SIG-M5 (cell line): ENCODE results near the gene SMAD7.

Experiments used
- DNase-seq: peaks from one replicate; lab custom pipeline; 2025; lab: John Stamatoyannopoulos, UW

SMAD7 gene

DNA sequence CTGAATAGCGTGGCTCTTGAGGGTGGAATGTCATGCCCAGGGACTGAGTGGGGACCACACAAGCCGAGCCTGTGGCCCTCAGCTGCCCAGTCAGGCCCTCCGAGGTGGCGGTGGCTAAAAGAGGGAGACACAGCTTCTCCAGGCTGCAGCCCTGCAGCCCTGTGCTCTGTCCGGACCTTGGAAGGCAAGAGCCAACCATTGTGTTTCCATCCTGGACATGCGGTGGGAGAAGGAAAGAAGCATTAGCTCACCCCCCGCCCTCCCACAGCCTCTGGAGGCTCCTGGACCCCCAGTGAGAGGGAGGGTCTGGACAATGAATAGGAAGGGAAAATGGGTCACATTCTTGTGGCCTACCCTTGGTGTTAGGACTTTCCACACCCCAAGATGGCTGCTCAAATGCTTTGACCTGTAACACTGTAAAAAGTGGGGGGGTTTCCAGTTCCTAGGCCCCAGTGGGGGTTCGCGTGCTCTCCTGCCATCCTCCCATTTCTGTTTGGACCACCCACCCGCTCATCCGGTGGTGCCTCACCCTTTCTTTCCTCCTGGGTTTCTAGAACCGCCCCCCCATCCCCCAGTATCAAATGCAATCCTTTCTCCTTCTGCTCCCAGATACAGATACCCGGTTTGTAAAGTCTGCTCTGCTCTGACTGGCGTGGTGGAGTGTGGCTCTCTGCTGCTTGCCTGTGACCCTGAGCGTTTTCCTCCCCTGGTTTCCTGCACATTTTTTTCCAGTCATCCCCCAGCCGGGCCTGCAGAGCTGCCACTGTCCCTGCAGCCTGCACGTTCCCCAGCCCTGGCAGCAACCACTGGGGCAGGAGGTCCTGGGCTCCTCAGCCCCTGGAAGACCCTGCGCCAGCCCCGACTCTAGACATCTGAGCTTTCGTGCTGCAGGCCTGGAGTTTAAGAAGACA, 36.3 kb upstream of the SMAD7 start:
- DNase-seq: no peak

DNA sequence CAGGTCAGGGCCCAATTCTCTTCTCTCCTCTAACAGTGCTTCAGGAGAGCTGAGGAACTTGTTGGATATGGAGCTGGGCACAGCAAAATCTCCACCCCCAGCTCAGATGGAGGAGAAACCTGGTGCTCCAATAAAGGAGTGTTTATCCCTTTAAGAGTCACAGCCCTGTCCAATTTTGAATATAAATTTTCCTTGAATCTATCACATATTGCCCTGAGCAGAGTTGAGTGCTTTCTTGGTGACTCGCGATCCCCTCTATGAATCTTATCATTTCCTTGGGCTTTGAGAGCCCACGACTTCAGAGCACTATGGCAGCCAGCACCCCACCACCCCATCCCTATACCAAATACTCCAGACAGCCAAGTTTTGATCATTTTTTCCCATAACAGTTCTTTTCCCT, 34.4 kb upstream of the SMAD7 start:
- no peak for DNase-seq

DNA sequence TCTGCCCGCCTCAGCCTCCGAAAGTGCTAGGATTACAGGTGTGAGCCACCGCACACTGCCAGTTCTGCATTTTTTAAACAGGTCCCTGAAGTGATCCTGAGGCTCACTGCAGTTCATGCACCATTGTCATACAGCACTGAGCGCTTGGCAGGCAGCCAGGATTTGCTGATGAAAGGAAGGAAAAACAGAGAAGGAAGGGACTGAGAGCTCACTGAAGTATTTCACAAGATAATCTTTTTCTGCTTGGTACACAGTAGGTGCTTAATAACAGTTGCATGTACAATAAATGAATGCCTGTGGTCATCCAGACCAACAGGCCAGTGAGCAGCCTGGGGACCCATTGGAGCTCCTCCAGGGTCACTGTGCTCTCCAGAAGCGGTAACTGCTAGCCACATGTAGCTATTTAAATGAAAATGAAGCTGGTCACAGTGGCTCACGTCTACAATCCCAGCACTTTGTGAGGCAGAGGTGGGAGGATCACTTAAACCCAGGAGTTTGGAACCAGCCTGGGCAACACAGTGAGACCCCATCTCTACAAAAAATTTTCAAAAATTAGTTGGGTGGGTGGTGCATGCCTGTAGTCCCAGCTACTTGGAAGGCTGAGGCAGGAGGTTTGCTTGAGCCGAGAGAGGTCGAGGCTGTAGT, 33.1 kb upstream of the SMAD7 start:
- DNase-seq: no peak

DNA sequence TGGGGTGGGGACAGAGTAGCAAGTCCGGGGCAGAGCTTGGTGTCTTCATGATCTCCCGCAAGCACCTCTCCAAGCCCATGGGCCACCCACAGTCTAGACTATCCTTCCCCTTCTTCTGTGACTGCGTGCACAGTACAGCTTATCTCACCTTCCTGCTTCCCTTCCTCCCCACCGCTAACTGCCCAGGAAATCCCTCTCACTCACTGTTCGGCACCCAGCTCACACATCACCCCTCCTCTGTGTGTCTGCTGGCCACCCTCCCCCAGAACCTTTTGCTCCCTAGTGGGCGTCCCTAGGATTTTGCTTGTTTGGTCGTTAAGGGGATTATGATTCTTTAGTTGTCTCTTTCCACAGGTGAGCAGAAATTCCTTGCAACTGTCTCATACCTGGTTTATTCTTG, 31.5 kb upstream of the SMAD7 start:
- DNase-seq: no peak

DNA sequence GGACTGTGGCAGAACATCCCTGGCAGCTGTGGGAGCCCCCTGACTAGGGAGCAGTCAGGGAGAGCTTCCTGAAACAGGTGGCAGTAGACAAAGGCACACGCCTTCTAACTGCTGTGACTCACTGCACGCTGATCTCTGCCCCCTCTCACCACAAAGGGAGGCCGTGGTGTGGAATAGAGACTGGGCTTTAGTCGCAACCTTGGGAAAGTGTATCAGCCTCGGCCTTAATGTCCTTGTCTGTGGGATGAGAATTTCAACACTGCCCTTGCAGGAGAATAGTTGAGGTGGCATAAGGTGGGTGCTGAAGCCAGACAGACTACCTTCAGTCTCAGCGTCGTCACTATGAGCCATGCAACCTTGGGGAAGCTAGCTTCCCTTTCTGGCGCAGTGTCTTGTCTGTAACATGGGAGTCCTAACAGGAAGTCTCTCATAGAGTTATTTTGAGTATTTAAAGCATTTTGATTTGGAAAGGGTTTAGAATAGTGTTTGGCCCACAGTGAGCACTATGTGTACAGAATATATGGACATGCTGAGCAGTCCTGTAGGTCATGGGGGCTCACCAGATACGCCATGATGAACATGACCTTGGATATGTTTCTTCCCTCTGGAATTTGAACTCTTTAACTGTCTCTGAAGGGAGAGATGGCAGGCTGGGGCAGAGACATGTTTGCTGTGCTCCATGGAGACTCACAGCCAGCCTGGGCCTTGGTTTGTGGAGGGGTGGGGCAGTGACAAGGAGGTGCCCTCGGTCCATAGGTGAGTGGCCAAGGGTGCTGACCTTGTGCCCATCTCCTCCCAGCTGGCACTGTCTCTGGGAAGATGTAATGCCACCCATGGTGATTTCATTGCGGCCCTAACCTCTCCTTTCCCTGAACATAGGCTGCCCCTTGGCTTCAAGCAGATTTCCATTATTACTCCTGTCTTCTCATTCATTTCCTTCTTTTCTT, 29.5 kb upstream of the SMAD7 start:
- peak; percentile 2 for DNase-seq

- DNase-seq: no peak
These were observed 27.1 kb upstream of the SMAD7 start for GRCh38 chr18:48977914-48978313.

GRCh38 chr18:48975817-48976649, 25.3 kb upstream of the SMAD7 start:
- no peak for DNase-seq

DNA sequence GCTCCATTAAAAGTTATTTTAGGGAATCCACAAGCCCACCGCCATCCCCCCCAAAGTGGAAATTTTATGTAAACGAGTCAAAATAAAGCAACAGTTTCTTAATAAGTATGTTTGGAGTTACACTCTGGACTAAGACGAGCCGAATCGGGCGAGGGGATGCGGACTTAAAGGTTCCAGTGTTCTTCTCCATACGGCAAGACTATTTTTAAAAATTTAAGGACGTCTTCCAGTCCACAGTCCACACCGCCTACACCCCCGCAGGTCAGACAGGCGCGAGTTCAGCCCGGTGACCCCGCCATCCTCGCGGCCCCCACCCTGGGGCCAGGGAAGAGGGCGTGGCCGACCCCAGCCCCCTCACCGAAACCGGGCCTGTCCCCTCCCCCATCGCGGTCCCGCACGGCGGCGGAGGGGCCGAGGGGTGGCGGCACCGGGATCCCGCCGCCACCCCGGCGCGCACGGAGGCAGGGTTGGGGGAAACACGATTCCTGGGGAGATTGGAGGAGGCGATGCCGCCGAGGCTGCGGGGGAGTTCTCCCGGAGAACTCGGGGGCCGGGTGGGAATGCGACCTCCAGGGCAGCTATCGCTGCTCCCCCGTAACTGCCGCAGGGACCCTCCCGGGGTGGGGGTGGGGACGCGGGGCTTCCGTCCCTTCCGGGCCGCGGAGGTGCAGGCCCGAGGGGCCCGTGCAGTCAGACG, 24.5 kb upstream of the SMAD7 start:
- DNase-seq: no peak

DNA sequence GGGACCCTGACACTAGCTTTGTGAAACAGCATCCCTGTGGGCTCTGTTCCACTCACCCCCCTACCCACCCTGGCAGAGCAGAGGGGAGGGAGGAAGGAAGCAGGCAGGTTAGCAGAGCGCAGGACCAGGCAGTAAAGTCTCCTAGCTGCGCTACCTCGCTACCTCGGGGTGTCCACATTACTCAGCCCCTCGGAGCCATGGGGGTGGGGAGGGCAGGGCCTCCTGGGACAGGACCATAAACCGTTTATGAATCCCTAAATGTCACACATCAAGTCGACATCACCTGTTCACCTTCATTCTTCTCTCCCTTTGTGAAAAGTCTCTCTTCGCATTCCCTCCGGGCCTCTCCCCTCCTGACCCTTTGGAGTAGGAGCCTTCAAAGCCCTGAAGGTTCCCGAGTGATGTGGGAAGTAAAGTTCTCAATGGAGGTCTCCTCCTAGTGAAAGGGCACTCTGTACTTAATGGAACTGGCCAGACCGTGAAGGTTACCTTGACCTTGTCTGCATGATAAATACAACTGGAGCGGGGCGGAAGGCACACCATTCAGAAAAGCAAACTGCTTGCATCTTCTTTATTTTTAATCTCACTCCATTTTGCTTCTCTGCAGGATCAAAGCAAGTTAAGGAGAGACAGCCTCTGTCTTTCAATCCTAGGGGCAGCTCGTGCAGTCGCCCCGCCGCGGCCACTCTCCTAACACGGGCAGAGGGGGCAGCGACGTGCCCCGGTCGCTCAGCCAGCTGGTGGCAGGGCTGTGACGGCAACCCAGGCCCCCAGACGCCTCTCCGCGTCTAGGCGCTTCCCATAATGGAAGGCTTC, 23.7 kb upstream of the SMAD7 start:
- no peak for DNase-seq

GRCh38 chr18:48973731-48974130, 23.0 kb upstream of the SMAD7 start:
- no peak for DNase-seq

- no peak for DNase-seq
These were observed 17.8 kb upstream of the SMAD7 start for GRCh38 chr18:48968412-48969215.

- DNase-seq: no peak
These were observed 16.8 kb upstream of the SMAD7 start for GRCh38 chr18:48967545-48967944.

- no peak for DNase-seq
These were observed 15.8 kb upstream of the SMAD7 start for GRCh38 chr18:48966523-48966922.

DNA sequence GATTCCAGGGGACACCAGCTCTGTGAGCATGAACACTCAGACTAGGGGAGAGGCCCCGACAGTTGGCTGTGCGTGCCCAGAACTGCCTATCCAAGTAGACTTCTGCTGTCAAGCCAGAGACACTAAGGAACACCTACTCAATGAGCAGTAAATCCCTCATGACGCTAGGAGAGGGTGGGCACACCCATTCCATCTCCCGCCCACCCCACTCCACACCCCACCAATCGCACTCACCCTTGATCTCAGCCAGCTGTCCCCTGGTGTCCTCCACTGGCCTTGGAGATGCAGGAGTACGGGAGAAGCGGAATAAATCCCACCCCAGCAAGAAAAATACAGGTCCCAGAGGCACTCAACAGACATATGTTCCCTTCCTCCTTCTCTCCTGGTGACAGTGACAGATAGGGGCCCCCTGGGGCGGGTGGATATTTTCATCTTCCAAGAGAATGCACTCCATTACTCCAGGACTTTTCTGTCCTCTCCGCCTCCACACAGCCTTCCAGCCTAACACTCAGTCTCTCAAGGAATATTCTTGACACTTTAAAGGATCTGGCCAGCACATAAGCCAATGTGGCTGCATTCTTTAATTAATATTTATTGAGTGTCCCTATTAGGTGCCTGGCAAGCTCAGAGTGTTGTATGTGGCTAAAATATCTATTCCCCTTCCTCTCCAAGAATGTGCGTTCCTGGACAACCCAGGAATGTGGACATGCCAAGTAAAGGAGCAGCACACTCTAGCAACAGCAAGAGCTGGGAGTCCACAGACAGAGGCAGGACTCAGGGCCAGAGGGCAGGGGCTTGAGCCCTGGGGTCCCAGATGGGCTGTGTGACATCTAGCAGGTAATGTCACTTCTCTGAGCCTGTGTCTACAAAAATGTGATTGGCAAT, 13.1 kb upstream of the SMAD7 start:
- no peak for DNase-seq

- DNase-seq: no peak
These were observed 12.3 kb upstream of the SMAD7 start for GRCh38 chr18:48962994-48963561.

GRCh38 chr18:48962252-48962993, 11.7 kb upstream of the SMAD7 start:
- DNase-seq: no peak

- no peak for DNase-seq
These were observed 10.8 kb upstream of the SMAD7 start for GRCh38 chr18:48961547-48961946.
